ENCODE data around the gene NLRC5.

GRCh38 chr16:56953006-56953405 lies 36.4 kb upstream of the NLRC5 start:
- no peak for TF ChIP-seq ZNF112 (tag by site-specific recombination; IDR thresholded peaks at IDR 0.05)
- TF ChIP-seq ZNF610 (tag by site-specific recombination; IDR thresholded peaks at IDR 0.05; ENCODE audit: borderline replicate concordance), result no peak
- TF ChIP-seq REST (tag by site-specific recombination; IDR thresholded peaks at IDR 0.05), result no peak
- no peak for TF ChIP-seq ZNF704 (tag by site-specific recombination; IDR thresholded peaks at IDR 0.05)
- TF ChIP-seq ZNF114 (tag by site-specific recombination; IDR thresholded peaks at IDR 0.05), result no peak
- no peak for TF ChIP-seq ZNF600 (tag by site-specific recombination; IDR thresholded peaks at IDR 0.05)
- no peak for TF ChIP-seq SCRT1 (tag by site-specific recombination; IDR thresholded peaks at IDR 0.05; ENCODE audit: borderline replicate concordance)
- no peak for TF ChIP-seq ZBTB21 (tag by site-specific recombination; IDR thresholded peaks at IDR 0.05)
- TF ChIP-seq CTCF (tag by site-specific recombination; IDR thresholded peaks at IDR 0.05), result no peak
- TF ChIP-seq ZNF341 (tag by site-specific recombination; IDR thresholded peaks at IDR 0.05; ENCODE audit: low read depth), result no peak
- TF ChIP-seq YY1 (tag by site-specific recombination; IDR thresholded peaks at IDR 0.05), result no peak
- no peak for TF ChIP-seq ZBTB1 (tag by site-specific recombination; IDR thresholded peaks at IDR 0.05)
- TF ChIP-seq ZNF48 (tag by site-specific recombination; IDR thresholded peaks at IDR 0.05), result no peak
